GM18870 (cell line): Measurements from ENCODE around the gene PCSK1.
A peak's percentile ranks its signal among the peaks of the same experiment; 100 is the strongest.
"Not testable (repeated sequence)": the region's sequence is repeated elsewhere in the genome, so short reads cannot be mapped to it uniquely, and the experiment has no call there.

Experiments used
- ATAC-seq: cut with Tn5 transposase; IDR thresholded peaks from one replicate; pipeline ENCODE4 v1.9.1; 2021; ENCODE audit warnings: moderate library complexity; ENCODE audit not compliant: unreplicated experiment

The PCSK1 gene

DNA sequence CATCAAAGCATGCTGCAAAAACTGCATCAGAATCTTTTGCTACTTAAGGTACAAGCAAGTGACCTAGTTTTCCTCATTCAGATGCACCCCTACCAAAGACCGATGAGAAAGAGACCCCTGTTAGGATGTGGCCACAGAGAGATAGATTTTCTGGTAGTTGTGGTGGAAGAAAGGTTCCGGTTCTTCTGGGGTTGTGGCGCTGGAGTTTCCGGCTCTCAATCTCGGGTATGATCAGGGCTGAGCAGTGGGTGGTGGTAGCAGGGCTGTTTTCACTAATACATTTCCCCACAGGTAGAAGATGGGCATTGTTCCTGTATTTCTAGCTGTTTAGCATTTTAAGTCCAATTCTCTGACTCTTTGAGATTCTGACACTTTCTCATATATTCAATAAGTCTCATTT is 58.4 kb downstream of the PCSK1 start:
- no peak for ATAC-seq

DNA sequence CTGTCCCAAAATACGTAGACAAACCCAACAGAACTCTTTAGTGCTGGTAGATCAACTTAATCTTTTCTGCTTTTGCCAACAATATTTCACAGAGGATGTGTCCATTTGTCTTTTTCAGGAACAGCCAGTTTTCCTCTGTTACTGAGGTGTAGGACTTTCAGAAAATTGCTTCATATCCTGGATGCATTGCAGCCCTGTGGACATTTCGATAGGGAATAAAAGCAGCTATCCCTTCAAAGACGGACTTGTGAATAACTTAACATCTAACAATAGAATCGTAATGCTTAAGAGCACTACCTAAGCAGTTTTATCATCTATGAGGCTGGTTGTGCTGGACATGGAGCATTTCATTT is 59.7 kb downstream of the PCSK1 start:
- no peak for ATAC-seq

DNA sequence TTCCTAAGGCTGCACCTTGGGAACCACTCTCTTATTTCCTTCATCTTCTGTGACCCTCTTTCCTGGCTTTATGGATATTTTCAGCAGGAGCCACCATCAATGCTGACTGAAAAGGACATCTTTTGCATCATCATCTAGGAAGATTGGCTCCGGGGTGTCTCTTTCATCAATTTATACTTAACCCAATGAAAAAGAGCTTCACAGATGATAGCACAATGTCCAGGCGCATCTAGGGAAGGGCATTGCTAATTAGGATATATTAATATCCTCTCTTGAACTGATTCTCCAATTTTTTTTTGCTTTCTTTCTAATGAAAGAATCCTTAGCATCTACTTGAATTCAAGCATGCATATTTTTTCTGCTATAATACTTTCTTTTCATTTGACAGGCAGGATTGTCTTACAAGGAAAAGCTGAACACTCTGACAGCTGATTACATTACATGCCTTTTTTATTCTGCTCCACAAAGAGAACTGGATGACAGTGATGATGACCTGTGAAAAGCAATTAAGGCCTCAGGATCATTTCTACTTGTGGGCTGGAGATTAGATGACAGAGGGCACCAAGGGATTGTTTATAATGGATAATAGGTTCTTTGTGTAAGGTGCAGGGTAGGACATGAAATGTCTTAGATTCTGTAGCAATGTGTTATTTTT is 60.2 kb downstream of the PCSK1 start:
- no peak for ATAC-seq

DNA sequence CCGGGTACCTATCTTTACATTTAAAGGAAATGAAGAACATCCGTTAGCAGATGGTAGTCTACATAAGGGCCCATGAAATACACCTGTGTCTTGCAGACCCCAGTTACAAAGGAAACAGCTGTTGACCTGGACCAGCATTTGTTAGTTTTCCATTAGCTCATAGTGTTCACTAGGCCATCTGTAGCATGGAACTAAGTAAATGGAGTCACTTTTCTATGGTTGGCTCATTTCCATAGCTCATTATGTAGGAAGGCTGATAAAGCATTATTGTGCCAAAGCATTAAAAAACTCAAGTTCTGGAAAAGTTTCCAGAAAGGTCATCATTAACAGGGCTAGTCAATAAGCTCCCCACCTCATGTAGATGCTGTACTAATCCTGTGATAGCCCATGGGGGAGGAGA is 62.1 kb downstream of the PCSK1 start:
- ATAC-seq: no peak

DNA sequence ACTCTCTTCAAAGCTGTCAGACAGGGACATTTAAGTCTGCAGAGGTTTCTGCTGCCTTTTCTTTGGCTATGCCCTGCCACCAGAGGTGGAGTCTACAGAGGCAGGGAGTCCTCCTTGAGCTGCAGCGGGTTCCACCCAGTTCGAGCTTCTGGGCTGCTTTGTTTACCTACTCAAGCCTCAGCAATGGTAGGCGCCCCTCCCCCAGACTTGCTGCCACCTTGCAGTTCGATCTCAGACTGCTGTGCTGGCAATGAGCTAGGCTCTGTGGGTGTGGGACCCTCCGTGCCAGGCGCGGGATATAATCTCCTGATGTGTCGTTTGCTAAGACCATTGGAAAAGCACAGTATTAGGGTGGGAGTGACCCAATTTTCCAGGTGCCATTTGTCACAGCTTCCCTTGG is 65.7 kb downstream of the PCSK1 start:
- not testable (repeated sequence) for ATAC-seq

DNA sequence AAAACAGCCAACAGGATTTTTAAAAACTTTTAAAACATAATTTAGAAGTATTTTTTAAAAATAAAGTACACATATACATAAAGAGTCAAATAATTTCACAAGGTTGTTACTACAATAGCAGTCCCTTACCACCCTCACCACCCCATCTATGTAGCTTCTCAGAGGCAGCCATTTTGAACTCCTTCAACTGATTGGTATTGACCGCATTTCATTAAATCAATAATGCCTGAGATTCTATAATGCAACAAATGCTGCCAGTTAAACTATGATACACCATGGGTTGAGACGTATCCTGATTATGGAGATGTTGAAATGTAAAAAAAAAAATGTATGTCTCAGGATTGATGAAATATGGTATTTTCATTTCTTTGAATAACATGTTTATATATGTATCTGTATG is 78.8 kb downstream of the PCSK1 start:
- no peak for ATAC-seq

DNA sequence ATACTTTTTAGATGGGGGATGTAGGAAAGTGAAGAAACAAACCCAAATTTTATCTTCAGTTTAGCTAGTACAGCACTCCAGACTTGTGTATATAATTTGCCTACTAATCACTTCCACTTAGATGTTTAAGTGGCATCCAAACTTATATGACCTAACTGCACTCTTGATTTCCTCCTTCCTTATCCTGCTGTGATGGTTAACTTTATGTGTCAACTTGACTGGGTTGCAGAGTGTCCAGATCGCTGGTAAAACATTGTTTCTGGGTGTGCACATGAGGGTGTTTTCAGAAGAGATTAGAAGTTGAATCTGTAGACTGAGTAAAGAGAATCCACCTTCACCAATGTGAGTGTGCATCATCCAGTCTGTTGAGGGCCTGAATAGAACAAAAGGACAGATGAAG is 79.8 kb downstream of the PCSK1 start:
- ATAC-seq: no peak

DNA sequence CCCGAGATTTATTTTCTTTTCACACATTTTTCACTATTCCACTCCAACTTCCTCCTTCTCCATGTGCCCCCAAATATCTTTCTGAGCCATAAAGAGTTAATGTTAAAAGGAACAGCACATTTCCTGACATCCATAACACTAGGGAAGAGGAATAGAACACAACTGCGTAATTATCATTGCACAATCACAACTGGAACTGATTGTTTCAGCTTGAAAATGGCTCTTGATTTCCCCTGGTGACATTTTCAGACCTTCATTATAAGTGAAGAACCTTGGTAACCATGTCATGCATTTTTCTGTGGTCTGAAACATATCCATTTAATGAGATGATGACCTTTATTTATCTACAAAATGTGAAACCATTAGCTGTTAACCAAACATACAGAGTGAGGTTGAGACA is 82.4 kb downstream of the PCSK1 start:
- no peak for ATAC-seq

DNA sequence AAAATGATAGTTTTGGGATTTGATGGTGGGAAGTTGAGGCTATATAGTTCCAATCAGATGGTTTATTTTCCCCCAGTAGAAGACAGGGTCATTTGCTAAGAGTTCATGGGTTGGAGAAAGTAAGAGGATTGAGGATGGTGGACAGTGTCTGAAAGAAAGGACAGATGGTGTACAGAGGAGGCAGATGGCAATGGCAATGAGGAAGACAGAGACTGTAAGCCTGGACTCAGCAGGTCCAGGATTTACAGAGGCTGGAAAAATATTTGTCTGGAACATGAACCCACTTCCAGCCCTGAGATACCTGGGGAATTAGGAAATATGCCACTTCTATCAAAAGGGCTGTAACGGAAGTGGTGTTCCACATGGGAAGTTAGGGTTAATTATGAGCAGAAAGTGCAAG is 84.5 kb downstream of the PCSK1 start:
- ATAC-seq: no peak

DNA sequence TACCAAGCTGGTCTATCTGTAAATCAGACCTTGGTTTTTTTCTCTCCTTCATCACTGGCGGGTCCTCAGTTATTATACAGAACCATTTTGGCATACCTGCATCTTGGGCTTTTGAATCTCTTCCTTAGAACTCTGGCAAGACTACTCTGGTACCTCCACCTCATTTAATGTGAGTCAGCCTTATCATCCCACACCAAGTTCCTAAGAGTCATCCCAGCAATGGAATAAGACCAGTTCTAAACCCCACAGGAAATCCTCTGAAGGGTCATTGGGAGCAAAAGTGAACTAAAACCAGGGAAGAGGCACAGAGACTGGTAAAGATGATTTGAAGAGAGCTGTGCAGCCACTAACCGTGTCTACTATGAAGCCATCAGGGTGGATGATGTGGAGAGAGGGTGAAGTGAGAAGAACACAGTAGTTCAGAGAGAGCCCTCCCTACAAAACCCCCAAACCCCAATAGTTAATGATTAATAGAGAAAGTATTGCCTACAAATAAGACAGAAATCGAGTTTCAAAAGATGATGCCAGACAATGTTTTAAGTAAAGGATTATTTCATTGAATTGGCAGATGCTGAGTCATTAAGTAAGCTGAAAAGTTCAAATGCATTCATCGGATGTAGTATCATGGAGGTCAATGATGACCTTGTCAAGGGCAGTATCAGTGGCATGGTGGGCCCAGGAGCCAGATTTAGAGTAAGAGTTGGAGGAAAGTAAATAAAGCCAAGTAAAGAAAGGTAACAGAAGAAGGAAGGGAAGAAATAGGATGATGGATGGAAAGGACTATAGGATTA is 85.4 kb downstream of the PCSK1 start:
- no peak for ATAC-seq

DNA sequence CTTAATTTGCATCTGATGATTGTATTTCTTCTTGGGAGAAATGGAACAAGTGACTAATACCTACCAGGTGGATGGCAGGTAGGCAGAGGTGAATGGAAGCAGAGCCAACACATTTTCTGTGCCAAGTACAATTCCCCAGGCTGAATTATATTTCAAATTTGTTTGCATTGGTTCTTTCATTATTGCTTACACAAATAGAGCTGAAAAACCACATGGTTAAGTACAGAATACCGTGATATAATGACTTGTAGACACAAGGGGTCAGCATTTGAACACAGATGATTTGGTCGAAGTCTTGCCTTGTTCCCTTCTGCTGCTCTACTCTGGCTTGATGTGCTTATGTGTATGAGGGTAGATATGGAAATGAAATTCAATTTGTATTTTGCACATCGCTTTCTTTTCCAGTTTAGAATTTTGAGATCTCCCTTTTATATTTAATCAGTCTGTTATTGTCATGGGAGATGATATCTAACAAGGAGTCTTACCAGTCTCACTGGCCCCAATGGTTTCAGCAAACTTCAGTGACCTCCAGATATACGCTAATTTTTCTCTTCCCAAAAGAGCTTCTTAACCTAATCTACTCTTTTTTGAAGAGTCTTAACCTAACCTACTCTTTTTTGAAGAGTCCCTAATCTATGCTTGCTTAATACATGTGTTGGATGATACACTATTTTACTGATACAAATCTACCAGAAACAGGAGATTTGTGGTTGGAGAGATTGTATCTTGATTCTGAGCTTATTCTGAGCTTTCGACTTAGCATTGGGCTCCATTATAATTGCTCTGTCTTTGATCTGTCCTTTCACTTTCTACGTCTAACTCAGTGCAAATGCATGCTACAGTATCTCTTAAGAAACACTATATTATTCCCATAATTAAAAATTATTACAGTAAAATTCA is 88.1 kb downstream of the PCSK1 start:
- ATAC-seq: peak; percentile 91

DNA sequence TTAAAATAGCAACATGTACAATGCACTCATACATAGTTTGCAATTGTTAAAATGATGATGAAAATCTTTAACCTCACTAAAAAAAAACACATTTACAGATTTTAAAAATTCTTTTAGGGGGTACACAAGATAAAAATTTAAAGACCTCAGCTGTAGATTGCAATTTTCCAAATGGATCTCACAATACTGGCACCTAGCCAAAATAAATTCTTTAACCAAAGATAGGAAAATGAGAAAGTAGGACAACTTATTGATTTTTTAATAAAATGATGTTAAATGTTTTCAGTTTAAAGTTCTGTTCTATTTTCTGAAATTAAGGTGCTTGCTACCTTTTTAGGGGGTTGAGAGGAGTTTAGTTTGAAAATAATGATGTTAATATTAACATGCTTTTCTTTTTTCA is 90.0 kb downstream of the PCSK1 start:
- no peak for ATAC-seq

DNA sequence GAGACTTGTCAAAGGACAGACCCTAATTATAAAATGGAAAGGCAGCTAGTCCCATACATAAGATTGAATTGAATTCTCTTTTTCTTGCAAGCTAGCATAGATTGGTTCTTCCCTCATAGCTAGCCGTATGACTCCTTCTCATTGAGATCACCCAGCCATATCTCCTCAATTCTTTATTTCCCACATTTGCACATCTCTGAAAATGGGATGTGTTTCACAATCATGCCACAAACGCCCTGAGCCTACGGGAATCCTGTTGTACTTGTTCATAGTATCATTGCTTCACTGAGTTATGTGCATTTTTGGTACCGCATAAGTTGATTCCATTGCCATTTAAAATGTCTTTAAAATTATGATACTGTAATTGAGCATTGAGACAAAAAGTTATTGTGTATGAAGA is 90.5 kb downstream of the PCSK1 start:
- no peak for ATAC-seq
